Ectodermal cell (in vitro differentiated cells): ENCODE results near the gene SLC26A8.

ENCODE experiments used
- H3K27ac ChIP-seq: 2 replicates; pipeline ENCODE4 v1.7.0; 2013; ENCODE audit warnings: mild to moderate bottlenecking, low read depth, low read length; ENCODE audit not compliant: insufficient read depth, poor library complexity, severe bottlenecking
- H3K27me3 ChIP-seq: 2 replicates; pipeline ENCODE4 v1.7.0; 2013; ENCODE audit warnings: mild to moderate bottlenecking, low read length; ENCODE audit not compliant: insufficient read depth, control insufficient read depth, poor library complexity, severe bottlenecking
- H3K36me3 ChIP-seq: one replicate; pipeline ENCODE4 v1.7.0; 2013; ENCODE audit warnings: low read length; ENCODE audit not compliant: control insufficient read depth, insufficient read depth
- H3K4me1 ChIP-seq: one replicate; pipeline ENCODE4 v1.7.0; 2013; ENCODE audit warnings: low read length; ENCODE audit not compliant: control insufficient read depth, insufficient read depth
- H3K4me3 ChIP-seq: 2 replicates; pipeline ENCODE4 v1.7.0; 2013; ENCODE audit warnings: low read depth, low read length, control low read depth; ENCODE audit not compliant: insufficient read depth
- H3K9me3 ChIP-seq: 2 replicates; pipeline ENCODE4 v1.7.0; 2013; ENCODE audit warnings: mild to moderate bottlenecking, low read length, moderate library complexity; ENCODE audit not compliant: control insufficient read depth
- WGBS, 2 experiments: methylation state at CpG; one replicate each; pipeline ENCODE4 v1.1.7; 2013; ENCODE audit warnings: missing lambda C conversion rate in 2 of 2; 5-methylcytosine and 5-hydroxymethylcytosine counted together

SLC26A8 gene

DNA sequence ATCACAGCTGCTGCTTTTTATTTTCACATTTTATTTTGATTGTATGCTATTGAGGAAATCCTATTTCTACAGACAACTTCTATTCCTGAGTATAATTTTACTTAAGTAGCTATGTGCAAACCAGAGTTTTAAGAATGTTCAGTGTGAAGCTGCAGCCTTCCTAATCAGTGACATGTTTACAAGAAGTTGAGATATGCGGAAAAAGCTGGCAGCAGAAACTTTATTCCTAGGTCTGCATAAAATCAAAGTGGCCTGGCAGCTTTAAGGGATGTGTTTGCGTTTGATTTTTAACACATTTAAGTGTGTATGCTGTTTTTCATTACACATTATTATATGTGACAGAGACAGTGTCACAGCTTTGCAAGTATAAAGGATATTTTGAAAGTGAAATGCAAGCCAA is 29.4 kb upstream of the SLC26A8 start:
- no peaks in the 10 kb centered on the region for H3K4me1 ChIP-seq
- H3K36me3 ChIP-seq: no peaks in the 10 kb centered on the region
- H3K27me3 ChIP-seq: no peaks in the 10 kb centered on the region
- H3K9me3 ChIP-seq: no peaks in the 10 kb centered on the region
- H3K4me3 ChIP-seq: no peak overlapping the region
- 86 to 92% methylated on average over 1 to 2 of the region's 2 CpGs for WGBS, 2 experiments
- no peak overlapping the region for H3K27ac ChIP-seq

DNA sequence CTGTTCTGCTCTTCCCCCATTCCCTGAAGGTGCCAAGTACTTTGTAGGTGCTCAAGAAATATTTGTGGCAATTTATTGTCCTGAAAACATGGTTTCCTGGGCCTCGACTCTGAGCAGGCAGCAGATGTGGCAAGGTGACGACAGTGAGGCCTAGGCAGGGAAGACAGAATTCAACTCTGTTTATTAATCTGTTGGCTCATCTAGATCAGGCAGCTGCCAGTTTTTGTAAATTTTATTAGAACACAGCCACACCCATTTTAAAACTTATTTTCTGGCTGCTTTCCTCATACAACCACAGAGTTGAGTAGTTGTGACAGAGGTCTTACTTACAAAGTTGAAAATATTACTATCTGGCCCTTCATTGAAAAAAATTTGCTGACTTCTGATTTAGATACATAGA is 27.7 kb upstream of the SLC26A8 start:
- H3K4me1 ChIP-seq: no peaks in the 10 kb centered on the region
- 84 to 98% methylated on average over 2 of the region's 2 CpGs for WGBS, 2 experiments
- H3K27me3 ChIP-seq: no peaks in the 10 kb centered on the region
- H3K27ac ChIP-seq: no peak overlapping the region
- H3K9me3 ChIP-seq: no peaks in the 10 kb centered on the region
- H3K4me3 ChIP-seq: no peak overlapping the region
- H3K36me3 ChIP-seq: no peaks in the 10 kb centered on the region

DNA sequence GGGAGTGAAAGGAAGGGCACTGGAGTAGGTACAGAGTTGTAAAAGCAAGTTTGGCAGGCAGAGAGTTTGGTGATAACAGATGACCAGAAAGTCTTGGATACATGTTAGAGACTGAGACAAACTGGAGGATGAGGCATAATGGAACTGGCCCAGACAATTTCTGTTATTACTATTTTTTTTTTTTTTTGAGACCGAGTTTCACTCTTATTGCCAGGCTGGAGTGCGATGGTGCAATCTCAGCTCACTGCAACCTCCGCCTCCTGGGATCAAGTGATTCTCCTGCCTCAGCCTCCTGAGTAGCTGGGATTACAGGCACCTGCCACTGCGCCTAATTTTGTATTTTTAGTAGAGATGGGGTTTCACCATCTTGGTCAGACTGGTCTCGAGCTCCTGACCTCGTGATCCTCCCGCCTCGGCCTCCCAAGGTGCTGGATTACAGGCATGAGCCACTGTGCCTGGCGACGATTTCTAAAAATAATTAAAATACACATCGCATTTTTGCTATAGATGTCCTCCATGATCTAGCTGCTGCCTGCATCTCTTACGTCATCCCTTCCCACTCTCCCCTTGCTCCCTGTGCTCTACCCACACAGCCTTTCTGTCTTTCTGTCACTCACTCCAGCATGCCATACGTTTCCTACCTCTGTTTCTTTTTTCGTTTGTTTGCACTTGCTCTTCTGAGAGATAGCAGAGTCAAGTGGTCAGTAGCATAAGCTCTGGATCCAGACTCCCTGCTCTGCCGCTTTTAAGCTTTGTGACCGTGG is 26.7 kb upstream of the SLC26A8 start:
- WGBS, 2 experiments: 85 to 87% methylated on average over 16 of the region's 16 CpGs
- no peaks in the 10 kb centered on the region for H3K27me3 ChIP-seq
- H3K4me1 ChIP-seq: no peaks in the 10 kb centered on the region
- H3K36me3 ChIP-seq: no peaks in the 10 kb centered on the region
- no peak overlapping the region for H3K27ac ChIP-seq
- H3K9me3 ChIP-seq: no peaks in the 10 kb centered on the region
- no peak overlapping the region for H3K4me3 ChIP-seq

DNA sequence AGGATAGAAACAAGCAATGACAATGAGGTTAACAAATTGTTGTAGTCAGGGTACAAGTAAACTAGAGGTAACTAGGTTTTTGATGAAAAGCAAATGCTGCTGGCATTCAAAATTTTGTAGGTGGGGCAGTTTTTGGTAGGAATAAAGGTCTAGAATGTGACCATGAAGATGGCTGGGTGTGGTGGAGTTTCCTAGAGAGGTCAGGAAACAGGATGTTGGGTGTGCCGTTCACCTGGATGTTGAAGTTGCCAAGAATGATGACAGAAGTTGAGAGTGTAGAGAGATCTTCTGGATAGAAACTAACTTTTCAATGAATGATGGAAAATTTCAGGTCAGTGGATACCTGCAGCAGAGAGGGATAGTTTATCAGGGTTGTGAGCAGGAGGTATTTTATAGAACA is 25.9 kb upstream of the SLC26A8 start:
- no peaks in the 10 kb centered on the region for H3K27me3 ChIP-seq
- H3K36me3 ChIP-seq: no peaks in the 10 kb centered on the region
- WGBS, 2 experiments: 93 to 94% methylated on average over 1 of the region's 1 CpG
- H3K27ac ChIP-seq: no peak overlapping the region
- no peaks in the 10 kb centered on the region for H3K9me3 ChIP-seq
- H3K4me3 ChIP-seq: no peak overlapping the region
- H3K4me1 ChIP-seq: no peaks in the 10 kb centered on the region

DNA sequence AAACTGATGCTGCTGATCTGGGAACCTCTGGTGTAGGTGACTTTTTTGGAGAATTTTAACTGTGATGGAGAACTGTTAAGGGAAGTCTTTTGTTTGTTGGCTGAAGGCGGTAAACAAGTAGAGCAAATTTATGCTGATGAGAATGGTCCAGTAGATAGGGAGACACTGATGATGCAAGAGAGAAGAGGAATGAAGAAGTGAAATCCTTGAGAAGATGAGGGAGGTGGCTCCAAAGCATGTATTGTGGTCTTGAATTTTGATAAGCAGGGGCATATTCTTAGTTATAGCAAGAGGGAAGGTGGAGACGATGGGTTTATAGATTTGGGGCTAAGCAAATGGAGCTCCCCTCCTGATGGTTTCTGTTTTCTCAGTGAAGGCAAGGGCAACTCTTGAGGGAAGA is 25.1 kb upstream of the SLC26A8 start:
- 94 to 96% methylated on average over 2 of the region's 2 CpGs for WGBS, 2 experiments
- Histone ChIP-seq H3K27me3 (no peaks in the 10 kb centered on the region), H3K27ac (no peak overlapping the region), H3K9me3 (no peaks in the 10 kb centered on the region), H3K4me3 (no peak overlapping the region), H3K4me1 (no peaks in the 10 kb centered on the region), H3K36me3 (no peaks in the 10 kb centered on the region)

DNA sequence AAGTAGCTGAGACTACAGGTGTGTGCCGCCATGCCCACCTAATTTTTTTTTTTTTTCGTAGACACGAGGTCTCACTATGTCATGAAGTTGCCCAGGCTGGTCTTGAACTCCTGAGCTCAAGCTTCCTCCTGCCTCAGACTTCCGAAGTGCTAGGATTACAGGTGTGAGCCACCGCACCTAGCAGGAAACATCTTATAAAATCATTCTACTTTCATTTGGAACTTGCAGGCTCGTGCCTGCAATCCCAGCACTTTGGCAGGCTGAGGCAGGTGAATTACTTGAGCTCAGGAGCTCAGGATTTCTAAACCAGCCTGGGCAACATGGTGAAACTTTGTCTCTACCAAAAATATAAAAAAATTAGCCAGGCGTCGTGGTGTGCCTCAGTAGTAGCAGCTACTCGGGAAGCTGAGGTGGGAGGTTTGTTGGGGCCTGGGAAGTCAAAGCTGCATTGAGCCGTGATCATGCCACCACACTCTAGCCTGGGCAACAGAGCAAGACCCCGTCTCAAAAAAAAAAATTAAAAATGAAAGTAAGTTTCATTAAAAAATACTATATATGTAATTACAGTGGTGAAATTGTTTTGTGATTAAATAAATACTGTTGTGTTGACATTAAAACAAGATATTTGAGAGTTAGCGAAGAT is 18.3 kb upstream of the SLC26A8 start:
- H3K4me1 ChIP-seq: no peaks in the 10 kb centered on the region
- H3K27me3 ChIP-seq: no peaks in the 10 kb centered on the region
- no peak overlapping the region for H3K27ac ChIP-seq
- no peaks in the 10 kb centered on the region for H3K36me3 ChIP-seq
- WGBS, 2 experiments: 90 to 94% methylated on average over 10 to 11 of the region's 12 CpGs
- no peaks in the 10 kb centered on the region for H3K9me3 ChIP-seq
- no peak overlapping the region for H3K4me3 ChIP-seq

DNA sequence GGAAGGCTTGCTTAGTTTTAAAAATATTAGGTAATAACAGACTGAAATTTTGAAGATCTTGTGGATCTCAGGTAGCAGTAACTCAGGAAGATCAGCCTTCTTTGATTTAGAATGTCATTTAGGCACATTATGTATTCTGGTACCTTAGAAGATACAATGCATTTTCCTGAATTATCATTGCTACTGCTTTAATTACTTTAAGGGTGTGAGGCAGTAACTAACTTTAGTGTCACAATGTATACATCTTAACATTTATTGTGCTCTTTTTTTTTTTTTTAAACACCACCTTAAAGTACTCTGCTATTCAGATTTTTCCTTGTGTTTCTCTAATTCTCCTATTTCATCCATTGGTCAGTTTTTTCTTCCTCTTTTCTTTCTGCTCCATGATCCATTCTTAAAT is 16.5 kb upstream of the SLC26A8 start:
- Histone ChIP-seq H3K36me3 (no peaks in the 10 kb centered on the region), H3K9me3 (no peaks in the 10 kb centered on the region), H3K4me3 (no peak overlapping the region), H3K27me3 (no peaks in the 10 kb centered on the region), H3K4me1 (no peaks in the 10 kb centered on the region), H3K27ac (no peak overlapping the region)

DNA sequence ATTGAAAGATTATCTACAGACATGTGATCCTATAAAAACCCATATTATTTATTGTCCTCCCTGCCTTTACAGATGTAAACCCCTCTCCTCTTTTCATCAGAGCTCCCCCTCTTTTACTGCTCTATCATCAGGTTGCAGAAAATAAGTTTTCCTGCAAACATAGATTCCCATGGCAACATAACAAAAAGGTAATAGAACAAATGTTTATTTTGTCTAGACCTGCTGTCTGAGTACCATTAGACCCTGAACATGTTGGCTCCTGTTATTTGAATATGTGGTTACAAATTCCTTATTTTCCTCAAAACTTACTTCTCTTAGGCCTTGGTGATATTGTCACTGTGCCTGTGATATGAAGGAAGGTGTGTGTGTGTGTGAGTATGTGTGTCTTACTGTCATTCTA is 14.7 kb upstream of the SLC26A8 start:
- Histone ChIP-seq H3K4me1 (no peaks in the 10 kb centered on the region), H3K27ac (no peak overlapping the region), H3K9me3 (no peaks in the 10 kb centered on the region), H3K36me3 (no peaks in the 10 kb centered on the region), H3K27me3 (no peaks in the 10 kb centered on the region), H3K4me3 (no peak overlapping the region)

DNA sequence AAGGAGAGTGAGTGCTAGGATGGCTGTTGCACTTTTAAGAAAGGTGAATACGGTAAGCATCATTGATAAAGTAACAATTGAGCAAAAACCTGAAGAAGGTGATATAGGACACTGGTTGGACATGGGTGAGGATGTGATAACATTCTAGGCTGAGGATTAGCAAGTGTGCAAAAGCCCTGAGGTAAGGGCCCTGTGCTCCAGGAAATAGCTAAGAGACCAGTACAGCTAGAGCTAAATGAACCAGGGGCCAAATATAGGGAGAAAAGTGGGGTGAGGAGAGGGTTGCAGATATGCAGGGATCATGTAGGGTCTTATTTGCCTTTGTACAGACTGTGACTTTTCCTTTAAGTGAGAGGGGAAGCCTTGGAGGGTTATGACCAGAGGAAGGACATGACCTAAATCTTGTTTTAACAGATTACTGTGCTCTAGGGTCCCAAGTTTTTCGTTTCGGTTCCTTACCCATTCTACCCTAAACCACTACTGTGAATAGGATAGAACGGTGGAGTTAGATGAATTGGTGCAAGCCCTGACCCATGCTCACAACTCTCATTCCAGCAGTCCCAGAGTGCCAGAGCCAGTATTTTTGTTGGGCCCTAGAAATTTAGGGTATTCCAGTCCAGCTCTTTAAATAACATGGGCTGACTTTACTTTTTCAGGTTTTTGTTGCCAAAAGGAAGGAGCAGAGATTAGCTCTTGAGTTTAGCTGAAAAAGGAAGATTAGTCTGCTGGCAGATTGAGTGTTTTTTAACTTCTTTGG is 13.9 kb upstream of the SLC26A8 start:
- Histone ChIP-seq H3K4me1 (no peaks in the 10 kb centered on the region), H3K36me3 (no peaks in the 10 kb centered on the region), H3K9me3 (no peaks in the 10 kb centered on the region), H3K27ac (peak overlapping the region; percentile 36), H3K27me3 (no peaks in the 10 kb centered on the region), H3K4me3 (no peak overlapping the region)
- 83 to 93% methylated on average over 2 to 4 of the region's 4 CpGs for WGBS, 2 experiments

DNA sequence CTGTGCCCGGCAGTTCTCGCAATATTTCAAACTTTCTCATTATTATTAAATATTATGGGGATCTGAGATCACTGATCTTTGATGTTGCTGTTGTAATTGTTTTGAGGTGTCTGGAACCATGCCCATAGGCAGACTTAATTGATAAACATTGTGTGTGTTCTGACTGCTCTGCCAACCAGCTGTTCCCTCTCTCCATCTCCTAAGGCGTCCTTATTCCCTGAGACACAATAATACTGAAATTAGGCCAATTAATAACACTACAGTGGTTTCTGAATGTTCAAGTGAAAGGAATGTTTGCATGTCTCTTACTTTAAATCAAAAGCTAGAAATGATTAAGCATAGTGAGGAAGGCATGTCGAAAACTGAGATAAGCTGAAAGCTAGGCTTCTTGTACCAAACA is 10.8 kb upstream of the SLC26A8 start:
- H3K4me3 ChIP-seq: no peak overlapping the region
- no peaks in the 10 kb centered on the region for H3K4me1 ChIP-seq
- no peak overlapping the region for H3K27ac ChIP-seq
- WGBS, 2 experiments: 83 to 100% methylated on average over 1 to 4 of the region's 4 CpGs
- H3K36me3 ChIP-seq: no peaks in the 10 kb centered on the region
- H3K9me3 ChIP-seq: no peaks in the 10 kb centered on the region
- H3K27me3 ChIP-seq: no peaks in the 10 kb centered on the region
